CD4-positive, CD25-positive, alpha-beta regulatory T cell (primary cell): ENCODE measurements around the gene WDR64. TPM values are rescaled to one million over a fixed set of nuclear protein-coding genes. Genes with fewer than 3 reads are reported as not detected.

Source experiments
- ATAC-seq, 2 donors: fragments of 150-1000 bp; cut with Tn5 transposase; one replicate each; pipeline ENCODE4 v1.10.0; 2021; ENCODE audit warnings: low read depth in 2 of 2, moderate number of reproducible peaks in 2 of 2, moderate library complexity in 1 of 2
- DNase-seq, 3 donors: peaks; one replicate each; pipeline versions ENCODE4 v3.0.0 to v3.0.0-alpha.2; 2012 to 2022; ENCODE audit warnings: mixed read lengths in 1 of 3
- H3K27ac ChIP-seq: one replicate; pipeline ENCODE4 v1.7.0; 2013; ENCODE audit warnings: mild to moderate bottlenecking, low read length; ENCODE audit not compliant: insufficient read depth, poor library complexity, severe bottlenecking
- H3K27me3 ChIP-seq: one replicate; pipeline ENCODE4 v1.7.0; 2013; ENCODE audit warnings: low read length; ENCODE audit not compliant: control insufficient read depth, insufficient read depth
- H3K36me3 ChIP-seq: one replicate; pipeline ENCODE4 v1.7.0; 2013; ENCODE audit warnings: mild to moderate bottlenecking, low read length, moderate library complexity; ENCODE audit not compliant: control insufficient read depth, insufficient read depth
- H3K4me1 ChIP-seq: 2 replicates; pipeline ENCODE4 v1.7.0; 2013; ENCODE audit warnings: mild to moderate bottlenecking, low read length; ENCODE audit not compliant: insufficient read depth, control insufficient read depth, poor library complexity, severe bottlenecking
- H3K4me3 ChIP-seq: one replicate; pipeline ENCODE4 v1.7.0; 2013; ENCODE audit warnings: low read depth, mild to moderate bottlenecking, low read length, moderate library complexity
- H3K9me3 ChIP-seq, 2 experiments: 1 replicate in 1 of 2; 2 replicates in 1 of 2; pipeline ENCODE4 v1.7.0; 2013; ENCODE audit warnings: low read length in 2 of 2, mild to moderate bottlenecking in 1 of 2, moderate library complexity in 1 of 2; ENCODE audit not compliant: control insufficient read depth in 2 of 2
- H3K27ac Mint-ChIP-seq, 3 donors: one replicate each; pipeline ENCODE4 v1.8.0; 2020 to 2022; ENCODE audit warnings: mild to moderate bottlenecking in 3 of 3, mixed read lengths in 3 of 3, moderate library complexity in 2 of 3
- H3K27me3 Mint-ChIP-seq: one replicate; pipeline ENCODE4 v1.8.0; 2022; ENCODE audit warnings: mild to moderate bottlenecking, mixed read lengths
- H3K36me3 Mint-ChIP-seq: one replicate; pipeline ENCODE4 v1.8.0; 2020; ENCODE audit warnings: mixed read lengths
- H3K4me1 Mint-ChIP-seq, 4 donors: one replicate each; pipeline ENCODE4 v1.8.0; 2020 to 2022; ENCODE audit warnings: mixed read lengths in 4 of 4, mild to moderate bottlenecking in 1 of 4
- H3K4me3 Mint-ChIP-seq, 4 donors: one replicate each; pipeline ENCODE4 v1.8.0; 2020 to 2022; ENCODE audit warnings: mild to moderate bottlenecking in 4 of 4, mixed read lengths in 4 of 4, moderate library complexity in 3 of 4
- H3K9me3 Mint-ChIP-seq, 7 donors: one replicate each; pipeline ENCODE4 v1.8.0; 2020 to 2022; ENCODE audit warnings: mixed read lengths in 7 of 7, mild to moderate bottlenecking in 3 of 7, moderate library complexity in 2 of 7
- polyA plus RNA-seq, 4 donors: library from polyadenylated mRNA; unstranded; fragments of 300-500 nt; fragmentation: Illumina TruSeq; gene quantifications; one replicate each; pipeline ENCODE4 v1.2.3, GENCODE V29; 2021
- total RNA-seq: library from RNA; stranded (reverse); gene quantifications from one replicate; pipeline ENCODE4 v1.2.3, GENCODE V29; 2022

WDR64 gene
- total and polyA plus RNA-seq, 5 donors from 2014 or later: 0.08 to 1.00 (median 0.35) TPM; not detected in 2

DNA sequence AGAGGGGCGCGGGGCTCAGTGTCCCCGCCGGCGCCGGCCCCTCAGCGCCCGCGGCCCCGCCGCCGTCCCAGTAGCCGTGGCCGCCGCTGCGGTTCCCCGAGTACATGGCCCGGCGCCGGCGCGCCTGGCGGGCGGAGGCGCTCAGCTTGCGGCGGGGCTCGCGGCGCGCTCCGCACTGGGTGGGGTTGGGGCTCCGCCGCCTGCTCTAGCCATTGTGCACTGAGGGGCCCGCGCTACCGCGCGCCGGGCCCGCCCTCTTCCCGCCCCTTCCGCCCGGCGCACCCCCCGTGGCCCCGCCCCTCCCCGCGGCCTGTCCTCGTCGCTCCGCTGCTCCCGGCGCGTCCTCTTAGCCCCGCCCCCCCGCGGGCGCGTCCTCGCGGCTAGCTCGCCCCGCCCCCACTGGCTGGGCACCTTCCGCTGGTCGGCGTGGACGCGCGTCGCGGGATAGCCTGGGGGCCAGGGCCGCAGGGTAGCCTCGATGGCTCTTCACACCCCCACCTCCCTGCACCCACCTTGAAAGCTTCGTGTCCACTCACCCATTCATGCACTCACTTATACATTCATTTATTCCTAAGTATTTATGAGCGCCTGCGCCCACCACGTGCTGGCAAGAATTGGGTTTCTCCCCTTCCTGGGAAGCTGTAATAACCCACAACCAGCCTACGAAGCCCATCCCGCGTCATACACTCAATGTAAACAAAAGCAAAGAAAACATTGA is 11.8 kb upstream of the WDR64 start, which contains the start of the genes CHML and OPN3:
Gene CHML, minus strand, starts transcription at position 221 of the 718 bp plus-strand sequence. CDS start 4,603 bp downstream, outside the sequence.
Gene OPN3, minus strand, starts transcription at position 221 of the 718 bp plus-strand sequence. Its CDS starts 115 bp downstream, at position 106.
- Histone ChIP-seq H3K36me3 (no peaks in the 10 kb centered on the region), H3K4me3 (peak within 1 kb of the TSS; percentile 83), H3K9me3 (no peaks in the 10 kb centered on the region), H3K27ac (peak within 1 kb of the TSS; percentile 58), H3K4me1 (peaks cover 20% of the 10 kb centered on the region), H3K27me3 (no peaks in the 10 kb centered on the region)
- Mint-ChIP-seq H3K27ac (peak within 1 kb of the TSS; percentile 72 to 92 (median 89)), H3K9me3 (peaks cover 0 to 4% (median 0%) of the 10 kb centered on the region in 7 donors), H3K36me3 (no peaks in the 10 kb centered on the region), H3K4me1 (peaks cover 16 to 35% (median 30%) of the 10 kb centered on the region in 4 donors), H3K4me3 (peak within 1 kb of the TSS; percentile 87 to 97 (median 94)), H3K27me3 (no peaks in the 10 kb centered on the region)
- peak; percentile 83 to 92 (median 83) for DNase-seq
- ATAC-seq: peak; percentile 96 to 97

DNA sequence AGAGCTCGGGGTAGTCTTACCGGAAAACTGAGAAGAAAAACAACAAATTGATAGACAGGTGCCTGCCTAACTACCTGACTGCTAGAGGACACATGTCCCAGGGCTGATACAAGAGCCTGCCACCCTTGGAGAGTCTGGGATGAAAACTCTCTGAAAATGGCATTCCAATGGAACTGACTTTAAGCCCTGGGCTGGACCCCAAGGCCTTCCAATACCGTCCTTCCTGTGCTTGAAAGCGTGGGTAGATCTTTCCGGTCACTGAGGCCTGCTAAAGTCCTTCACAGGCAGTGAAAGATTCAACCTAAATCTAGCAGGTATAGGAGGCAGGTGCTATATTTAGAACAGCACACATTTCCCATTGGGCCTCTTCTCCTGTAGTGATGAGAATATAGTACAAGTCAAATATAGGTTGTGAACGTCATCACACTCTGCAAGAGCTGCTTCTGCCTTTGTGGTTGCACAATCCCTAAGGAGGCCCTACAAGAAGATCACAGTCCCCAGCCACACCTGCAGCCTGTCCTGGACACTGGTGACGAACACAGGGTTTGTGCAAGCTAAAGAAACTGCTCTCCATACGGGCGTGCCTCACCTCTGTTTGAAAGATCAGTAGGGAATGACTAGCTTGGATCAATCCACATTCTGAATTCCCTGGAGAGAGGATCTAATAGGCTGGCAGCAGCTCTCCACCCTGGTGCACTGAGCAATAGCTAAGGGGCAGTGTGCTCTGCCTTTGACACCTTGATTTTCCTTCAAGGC is 11.0 kb upstream of the WDR64 start:
- Histone ChIP-seq H3K36me3 (no peaks in the 10 kb centered on the region), H3K4me3 (peak overlapping the region; percentile 38), H3K9me3 (no peaks in the 10 kb centered on the region), H3K27me3 (no peaks in the 10 kb centered on the region), H3K4me1 (peaks cover 20% of the 10 kb centered on the region), H3K27ac (no peak overlapping the region)
- peak overlapping the region; percentile 87 to 91 (median 88) for H3K4me3 Mint-ChIP-seq
- no peak for ATAC-seq
- peak overlapping the region; percentile 53 to 92 (median 89) for H3K27ac Mint-ChIP-seq
- H3K27me3 Mint-ChIP-seq: no peaks in the 10 kb centered on the region
- H3K9me3 Mint-ChIP-seq: peaks cover 0 to 4% (median 0%) of the 10 kb centered on the region in 7 donors
- DNase-seq: no peak
- H3K36me3 Mint-ChIP-seq: no peaks in the 10 kb centered on the region
- peaks cover 16 to 34% (median 29%) of the 10 kb centered on the region in 4 donors for H3K4me1 Mint-ChIP-seq

DNA sequence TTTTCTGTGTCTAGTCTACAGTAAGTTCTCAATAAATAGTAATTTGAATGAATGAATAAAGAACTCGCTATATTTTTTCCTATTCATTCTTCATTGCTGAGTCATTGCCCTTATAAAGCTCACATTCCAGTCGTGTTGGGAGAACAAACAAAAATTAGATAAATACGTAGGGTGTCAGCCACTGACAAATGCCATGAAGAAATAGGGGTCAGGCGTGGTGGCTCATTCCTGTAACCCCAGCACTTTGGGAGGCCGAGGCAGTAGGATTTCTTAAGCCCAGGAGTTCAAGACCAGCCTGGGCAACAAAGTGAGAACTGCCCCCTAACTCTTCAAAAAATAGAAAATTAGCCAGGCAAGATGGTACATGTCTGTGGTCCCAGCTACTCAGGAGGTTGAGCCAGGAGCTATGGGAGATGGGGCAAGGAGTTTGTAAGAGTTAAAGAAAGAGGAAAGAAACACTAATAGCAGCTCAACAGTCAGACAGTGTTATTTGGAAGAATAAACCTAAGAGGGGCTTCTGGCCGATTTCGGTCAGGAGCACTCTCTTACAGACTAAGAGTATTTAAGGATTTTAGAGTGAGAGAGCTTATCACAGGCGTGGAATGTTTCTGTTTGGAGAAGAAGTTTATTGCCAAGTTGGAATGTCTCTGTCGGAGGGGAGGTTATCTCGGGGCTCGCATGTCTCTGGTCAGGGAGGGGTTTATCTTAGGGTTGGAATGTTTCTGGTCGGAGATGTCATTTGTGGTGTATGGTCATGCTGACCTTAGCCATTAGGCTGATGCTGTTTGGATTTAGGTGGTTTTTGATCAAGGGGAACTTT is 10.1 kb upstream of the WDR64 start:
- Mint-ChIP-seq H3K36me3 (no peaks in the 10 kb centered on the region), H3K4me1 (peaks cover 13 to 28% (median 23%) of the 10 kb centered on the region in 4 donors), H3K27me3 (no peaks in the 10 kb centered on the region), H3K4me3 (peak overlapping the region; percentile 87 to 91 (median 88)), H3K27ac (peak overlapping the region in 1 of 3 donors; percentile 42), H3K9me3 (peaks cover 0 to 4% (median 0%) of the 10 kb centered on the region in 7 donors)
- ATAC-seq (no peak), DNase-seq (no peak)
- Histone ChIP-seq H3K27me3 (no peaks in the 10 kb centered on the region), H3K27ac (no peak overlapping the region), H3K4me3 (no peak overlapping the region), H3K9me3 (no peaks in the 10 kb centered on the region), H3K4me1 (peaks cover 20% of the 10 kb centered on the region), H3K36me3 (no peaks in the 10 kb centered on the region)

DNA sequence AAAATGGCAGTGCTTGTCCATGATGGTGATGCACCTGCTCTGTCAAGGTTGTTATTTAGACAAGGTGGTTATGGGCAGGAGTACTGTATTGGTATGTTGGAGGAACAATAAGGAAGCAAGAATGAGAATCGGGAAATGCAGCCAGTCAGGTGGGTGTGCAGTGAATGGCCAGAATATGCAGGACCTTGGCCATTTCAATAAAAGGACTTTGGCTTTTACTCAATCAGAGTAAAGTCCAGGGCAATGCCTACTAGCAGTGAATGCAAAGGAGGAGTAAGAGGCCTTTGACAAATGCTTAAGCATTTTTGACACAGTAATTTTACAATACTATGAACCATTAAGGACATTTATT is 9.5 kb upstream of the WDR64 start:
- ATAC-seq (no peak), DNase-seq (no peak)
- H3K9me3 ChIP-seq: no peaks in the 10 kb centered on the region
- no peak overlapping the region for H3K4me3 ChIP-seq
- no peak overlapping the region for H3K27ac ChIP-seq
- H3K27me3 ChIP-seq: no peaks in the 10 kb centered on the region
- peaks cover 9 to 22% (median 18%) of the 10 kb centered on the region in 4 donors for H3K4me1 Mint-ChIP-seq
- peak overlapping the region in 1 of 3 donors; percentile 35 for H3K27ac Mint-ChIP-seq
- peaks cover 0 to 4% (median 0%) of the 10 kb centered on the region in 7 donors for H3K9me3 Mint-ChIP-seq
- H3K36me3 ChIP-seq: no peaks in the 10 kb centered on the region
- no peaks in the 10 kb centered on the region for H3K36me3 Mint-ChIP-seq
- H3K4me3 Mint-ChIP-seq: peak overlapping the region in 2 of 4 donors; percentile 68 to 88
- no peaks in the 10 kb centered on the region for H3K27me3 Mint-ChIP-seq
- H3K4me1 ChIP-seq: peaks cover 17% of the 10 kb centered on the region

DNA sequence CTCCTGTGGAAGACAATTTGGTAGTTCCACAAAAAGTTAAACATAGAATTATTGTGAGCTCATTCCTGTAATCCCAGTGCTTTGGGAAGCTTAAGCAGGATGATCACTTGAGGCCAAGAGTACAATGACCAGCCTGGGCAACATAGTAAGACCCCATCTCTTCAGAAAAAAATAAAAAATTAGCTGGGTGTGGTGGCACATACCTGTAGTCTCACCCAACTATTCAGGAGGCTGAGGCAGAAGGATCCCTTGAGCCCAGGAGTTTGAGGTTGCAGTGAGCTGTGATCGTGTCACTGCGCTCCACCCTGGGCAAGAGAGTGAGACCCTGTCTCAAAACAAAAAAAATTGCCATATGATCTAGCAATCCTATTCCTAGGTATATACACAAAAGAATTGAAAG is 7.8 kb upstream of the WDR64 start:
- H3K36me3 ChIP-seq: no peaks in the 10 kb centered on the region
- H3K27me3 ChIP-seq: no peaks in the 10 kb centered on the region
- Mint-ChIP-seq H3K27me3 (no peaks in the 10 kb centered on the region), H3K9me3 (peaks cover 0 to 4% (median 0%) of the 10 kb centered on the region in 7 donors), H3K4me3 (no peak overlapping the region), H3K27ac (no peak overlapping the region), H3K4me1 (peaks cover 4 to 7% (median 6%) of the 10 kb centered on the region in 4 donors), H3K36me3 (no peaks in the 10 kb centered on the region)
- ATAC-seq: no peak
- peaks cover 2% of the 10 kb centered on the region for H3K4me1 ChIP-seq
- H3K9me3 ChIP-seq: no peaks in the 10 kb centered on the region
- no peak overlapping the region for H3K27ac ChIP-seq
- no peak for DNase-seq
- H3K4me3 ChIP-seq: no peak overlapping the region

DNA sequence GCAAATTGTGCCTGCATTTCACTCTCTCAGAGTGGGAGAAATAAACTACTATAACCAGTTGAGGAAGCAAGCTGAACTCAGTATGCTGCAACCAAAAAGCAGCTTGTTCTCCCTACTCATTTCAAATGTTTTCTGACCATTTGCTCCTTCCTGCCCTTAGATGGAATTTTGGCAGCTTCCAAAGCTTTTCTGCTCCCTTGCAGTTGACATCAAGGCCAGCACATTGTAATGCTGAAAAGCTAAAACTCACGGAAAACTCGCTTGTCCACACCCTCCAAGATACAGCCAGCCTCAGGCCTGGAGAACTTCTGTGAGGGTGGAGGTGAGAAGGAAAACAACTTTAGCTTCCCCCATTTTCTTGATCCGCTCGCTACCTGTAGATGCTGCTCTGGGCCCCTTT is 6.9 kb upstream of the WDR64 start:
- Histone ChIP-seq H3K27ac (no peak overlapping the region), H3K36me3 (no peaks in the 10 kb centered on the region), H3K4me1 (no peaks in the 10 kb centered on the region), H3K27me3 (no peaks in the 10 kb centered on the region), H3K9me3 (no peaks in the 10 kb centered on the region), H3K4me3 (no peak overlapping the region)
- peaks cover 3 to 6% (median 4%) of the 10 kb centered on the region in 4 donors for H3K4me1 Mint-ChIP-seq
- ATAC-seq (no peak), DNase-seq (no peak)
- H3K27ac Mint-ChIP-seq: no peak overlapping the region
- H3K36me3 Mint-ChIP-seq: no peaks in the 10 kb centered on the region
- H3K27me3 Mint-ChIP-seq: peaks cover 3% of the 10 kb centered on the region
- H3K4me3 Mint-ChIP-seq: no peak overlapping the region
- peaks cover 0 to 7% (median 2%) of the 10 kb centered on the region in 7 donors for H3K9me3 Mint-ChIP-seq

DNA sequence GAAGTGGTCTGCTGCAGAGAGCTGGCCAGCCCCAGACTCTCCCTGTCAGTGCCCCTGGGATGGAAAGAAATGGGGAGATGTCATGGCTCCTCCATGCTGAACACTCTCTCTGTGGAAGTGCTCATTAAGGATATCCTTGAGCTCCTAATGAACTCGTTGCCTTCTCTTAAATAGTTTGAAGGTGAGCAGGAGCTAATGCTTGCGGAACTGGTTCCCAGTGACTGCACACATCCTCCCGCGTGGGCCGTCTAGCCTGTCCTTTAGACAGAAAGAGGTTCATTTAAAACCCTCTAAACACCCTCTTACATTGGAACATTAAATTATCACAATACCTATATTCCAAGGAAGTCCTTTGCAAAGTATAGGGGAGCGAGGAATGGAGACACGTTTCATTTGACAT is 5.9 kb upstream of the WDR64 start:
- Mint-ChIP-seq H3K9me3 (peaks cover 0 to 7% (median 2%) of the 10 kb centered on the region in 7 donors), H3K27me3 (peaks cover 8% of the 10 kb centered on the region), H3K27ac (no peak overlapping the region), H3K4me3 (no peak overlapping the region), H3K4me1 (no peaks in the 10 kb centered on the region), H3K36me3 (no peaks in the 10 kb centered on the region)
- DNase-seq (no peak), ATAC-seq (no peak)
- H3K27me3 ChIP-seq: no peaks in the 10 kb centered on the region
- H3K9me3 ChIP-seq: no peaks in the 10 kb centered on the region
- no peaks in the 10 kb centered on the region for H3K36me3 ChIP-seq
- H3K27ac ChIP-seq: no peak overlapping the region
- H3K4me1 ChIP-seq: no peaks in the 10 kb centered on the region
- no peak overlapping the region for H3K4me3 ChIP-seq
